HG03103 (cell line): Measurements from ENCODE around the gene GAB1.

Source experiments
- ATAC-seq: cut with Tn5 transposase; IDR thresholded peaks from one replicate; pipeline ENCODE4 v1.9.1; 2021; ENCODE audit warnings: low read depth; ENCODE audit not compliant: unreplicated experiment

GAB1 gene

GRCh38 chr4:143357161-143357845 lies 20.6 kb downstream of the GAB1 start:
- no peak for ATAC-seq

GRCh38 chr4:143358419-143358818 lies 21.7 kb downstream of the GAB1 start:
- no peak for ATAC-seq

DNA sequence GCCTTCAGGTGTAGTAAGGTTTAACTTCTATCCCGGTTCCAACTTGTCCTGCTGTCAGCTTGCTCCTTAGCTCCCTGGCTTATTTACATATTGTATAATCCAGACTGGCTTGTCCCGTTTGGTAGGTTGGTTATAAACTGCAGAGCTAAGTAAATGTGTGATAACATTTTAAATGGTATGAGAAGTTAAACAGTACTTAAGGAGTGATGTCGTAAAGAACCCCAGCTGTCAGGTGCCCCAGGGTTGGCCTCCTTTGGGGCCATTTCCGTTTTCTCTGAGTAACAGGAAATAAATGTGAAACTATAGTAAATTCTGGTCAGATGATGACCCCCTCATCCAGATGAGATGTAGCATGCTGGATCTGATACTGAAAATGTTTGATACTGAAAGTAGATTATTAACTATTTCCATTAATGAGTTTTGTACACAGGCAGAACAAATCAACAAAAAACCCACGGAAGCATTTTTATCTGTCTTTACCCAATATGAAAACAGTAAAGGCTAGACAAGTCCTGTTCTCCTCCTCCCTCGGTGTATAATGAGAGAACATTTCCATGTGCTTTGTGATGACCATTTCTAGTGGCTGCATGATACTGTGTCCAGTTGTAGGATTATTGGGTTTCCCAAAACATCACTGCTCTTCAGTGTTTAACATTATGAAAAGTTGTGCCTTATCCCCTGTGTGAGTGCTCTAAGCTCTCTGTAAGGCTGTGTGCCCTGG lies 22.4 kb downstream of the GAB1 start:
- ATAC-seq, result peak; percentile 91

- no peak for ATAC-seq
Measured at GRCh38 chr4:143359644-143360193, 23.0 kb downstream of the GAB1 start.

DNA sequence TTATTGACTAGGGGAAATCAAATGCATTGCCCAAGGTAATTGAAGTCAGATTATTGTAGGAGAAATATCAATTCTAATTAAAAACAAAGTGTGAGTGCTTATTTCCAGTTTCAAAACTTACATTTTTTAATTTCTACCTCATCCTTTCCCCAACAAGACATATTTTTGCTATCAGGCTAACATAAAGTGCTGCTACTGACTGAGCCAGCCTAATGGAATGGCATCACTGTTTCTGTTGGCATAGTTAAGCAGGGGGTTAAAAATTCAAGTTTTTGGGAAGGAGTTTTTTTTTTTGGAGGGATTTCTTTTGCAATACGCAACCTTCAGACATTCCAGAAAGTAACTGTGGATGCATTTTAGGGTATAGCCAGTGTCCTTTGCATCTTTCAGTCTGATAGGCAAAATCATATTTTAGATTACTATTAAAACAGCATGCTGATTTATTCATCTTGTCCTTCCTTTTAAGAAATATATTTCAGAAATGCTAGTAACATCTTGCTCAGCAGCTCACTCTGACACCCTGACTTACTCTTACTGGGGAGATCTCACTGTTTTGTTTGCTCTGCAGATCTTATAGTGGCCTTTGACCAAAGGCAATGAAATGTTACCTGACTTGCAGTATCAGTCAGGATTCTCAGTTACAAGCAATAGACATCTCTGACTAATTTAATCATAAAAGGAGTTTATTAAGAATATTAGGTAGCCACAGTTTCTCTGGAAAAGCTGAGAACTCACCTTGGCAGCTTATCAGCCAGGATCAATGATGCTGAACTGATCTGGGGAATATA lies 24.4 kb downstream of the GAB1 start:
- ATAC-seq, result no peak

DNA sequence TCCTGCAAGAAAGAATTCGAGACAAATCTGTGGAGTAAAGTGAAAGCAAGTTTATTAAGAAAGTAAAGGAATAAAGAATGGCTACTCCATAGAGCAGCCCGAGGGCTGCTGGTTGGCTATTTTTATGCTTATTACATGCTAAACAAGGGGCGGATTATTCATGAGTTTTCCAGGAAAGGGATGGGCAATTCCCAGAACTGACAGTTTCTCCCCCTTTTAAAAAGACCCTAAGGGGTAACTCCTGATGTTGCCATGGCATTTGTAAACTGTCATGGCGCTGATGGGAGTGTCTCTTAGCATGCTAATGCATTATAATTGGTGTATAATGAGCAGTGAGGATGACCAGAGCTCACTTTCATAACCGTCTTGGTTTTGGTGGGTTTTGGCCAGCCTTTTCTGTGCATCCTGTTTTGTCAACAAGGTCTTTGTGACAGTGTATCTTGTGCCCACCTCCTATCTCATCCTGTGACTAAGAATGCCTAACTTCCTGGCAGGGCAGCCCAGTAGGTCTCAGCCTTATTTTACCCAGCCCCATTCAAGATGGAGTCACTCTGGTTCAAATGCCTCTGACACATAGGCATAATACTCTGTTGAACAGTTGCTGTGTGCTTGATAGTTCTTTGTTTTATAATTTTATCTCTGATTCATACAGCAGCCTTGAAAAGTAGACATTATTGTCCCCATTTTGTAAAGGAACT lies 25.8 kb downstream of the GAB1 start:
- ATAC-seq, result no peak

DNA sequence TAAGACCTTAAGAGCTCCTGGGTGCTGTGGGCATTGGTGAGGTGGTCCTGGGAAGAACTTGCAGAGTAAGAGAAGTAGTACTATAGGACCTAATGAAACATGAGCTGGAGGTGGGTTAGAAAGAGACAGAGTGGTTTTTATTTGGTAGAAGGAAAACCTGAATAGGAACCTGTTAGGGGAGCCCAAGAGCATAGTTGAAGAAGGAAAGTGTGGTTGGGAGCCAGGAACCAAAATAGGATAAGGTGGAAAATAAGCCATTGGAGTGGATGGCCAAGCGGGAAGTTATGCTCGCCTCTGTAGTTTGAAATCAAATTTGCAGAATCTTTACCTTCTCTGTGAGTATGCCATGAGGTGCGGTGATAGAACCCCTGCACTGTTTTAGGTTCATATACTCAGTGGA lies 26.7 kb downstream of the GAB1 start:
- no peak for ATAC-seq

DNA sequence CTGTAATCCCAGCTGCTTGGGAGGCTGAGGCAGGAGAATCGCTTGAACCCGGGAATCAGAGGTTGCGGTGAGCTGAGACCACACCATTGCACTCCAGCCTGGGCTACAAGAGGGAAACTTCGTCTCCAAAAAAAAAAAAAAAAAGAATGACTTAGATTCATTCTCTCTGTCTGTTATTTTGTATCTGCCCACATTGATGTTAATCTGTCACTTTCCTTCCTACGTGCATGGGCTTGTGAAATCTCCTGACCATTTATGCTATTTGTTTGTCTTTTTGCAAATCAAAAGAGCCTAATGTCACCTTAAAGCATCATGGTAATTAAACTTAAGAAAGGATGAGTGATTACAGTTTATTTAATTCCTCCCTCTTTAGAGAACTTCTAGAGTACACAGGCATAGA lies 27.4 kb downstream of the GAB1 start:
- ATAC-seq, result no peak

GRCh38 chr4:143367863-143368262 lies 31.2 kb downstream of the GAB1 start:
- no peak for ATAC-seq

DNA sequence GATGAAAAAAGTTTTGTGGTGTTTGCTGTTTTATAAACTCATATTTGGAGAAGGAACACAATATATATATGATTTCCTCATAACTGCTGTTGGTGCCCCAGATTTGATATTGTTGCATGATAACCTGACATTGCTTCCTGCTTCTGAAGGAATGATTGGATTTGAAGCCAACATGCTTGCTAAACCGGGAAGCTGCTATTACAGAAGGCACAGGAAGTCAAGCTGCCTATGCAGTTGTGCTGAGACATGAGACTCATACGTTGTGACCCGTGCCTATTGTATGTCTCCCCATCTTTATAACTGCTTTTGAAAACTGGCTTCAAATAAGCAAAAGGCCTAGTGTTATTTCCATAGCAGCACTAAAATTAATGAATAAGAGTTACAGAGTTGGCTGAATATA lies 32.9 kb downstream of the GAB1 start:
- no peak for ATAC-seq

DNA sequence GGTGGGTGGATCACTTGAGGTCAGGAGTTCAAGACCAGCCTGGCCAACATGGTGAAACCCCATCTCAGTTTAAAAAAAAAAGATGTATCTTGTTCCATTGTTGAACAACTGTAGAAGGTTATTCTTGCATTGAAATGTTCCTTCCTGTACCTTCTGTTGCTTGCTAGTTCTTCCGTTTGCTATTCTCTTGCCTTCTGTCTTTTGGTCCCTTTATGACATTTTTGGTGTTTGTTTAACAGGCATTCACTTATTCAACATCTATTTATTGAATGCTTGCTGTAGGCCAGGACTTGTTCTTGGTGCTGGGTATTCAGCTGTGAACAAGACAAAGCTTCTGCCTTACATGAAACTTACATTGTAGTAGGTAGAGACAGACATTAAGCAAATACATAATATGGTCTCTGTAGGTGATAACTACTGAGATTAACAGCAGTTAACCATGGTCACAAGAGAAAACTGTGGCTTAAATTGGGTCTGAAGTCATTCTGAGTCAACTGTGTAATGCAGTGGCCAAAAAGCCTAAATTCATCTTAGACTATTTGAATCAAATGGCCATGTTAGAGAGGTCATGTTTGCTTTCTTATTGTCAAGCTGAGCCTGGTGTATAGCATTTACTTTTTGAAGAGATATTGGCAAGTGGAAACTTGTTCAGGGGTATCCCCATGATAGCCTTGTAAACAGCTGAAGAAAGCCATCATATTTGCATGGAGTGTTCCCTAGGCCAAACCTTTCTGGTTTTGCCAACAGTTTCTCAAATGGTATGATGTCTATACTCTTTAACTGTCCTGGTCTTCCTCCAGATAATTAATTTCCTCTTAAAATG lies 35.6 kb downstream of the GAB1 start:
- ATAC-seq, result peak; percentile 44

DNA sequence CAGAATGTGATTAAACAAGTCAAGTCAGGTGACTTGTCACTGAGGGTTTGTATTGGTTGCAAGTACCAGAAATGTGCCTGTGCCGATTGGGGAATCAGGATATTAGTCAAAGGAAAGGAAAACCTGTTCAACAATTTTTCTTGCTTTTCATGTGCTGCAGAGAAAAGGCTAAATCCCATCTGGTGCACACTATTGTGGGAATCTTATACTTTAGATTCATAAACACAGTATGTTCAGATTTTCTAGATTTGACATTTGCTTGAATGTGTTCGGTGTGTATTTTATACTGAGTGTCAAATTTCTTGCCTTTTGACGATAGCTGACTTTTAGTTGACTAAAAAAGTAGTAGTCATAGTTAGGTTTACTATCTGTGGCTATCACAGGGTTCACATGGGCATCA lies 37.6 kb downstream of the GAB1 start:
- no peak for ATAC-seq

DNA sequence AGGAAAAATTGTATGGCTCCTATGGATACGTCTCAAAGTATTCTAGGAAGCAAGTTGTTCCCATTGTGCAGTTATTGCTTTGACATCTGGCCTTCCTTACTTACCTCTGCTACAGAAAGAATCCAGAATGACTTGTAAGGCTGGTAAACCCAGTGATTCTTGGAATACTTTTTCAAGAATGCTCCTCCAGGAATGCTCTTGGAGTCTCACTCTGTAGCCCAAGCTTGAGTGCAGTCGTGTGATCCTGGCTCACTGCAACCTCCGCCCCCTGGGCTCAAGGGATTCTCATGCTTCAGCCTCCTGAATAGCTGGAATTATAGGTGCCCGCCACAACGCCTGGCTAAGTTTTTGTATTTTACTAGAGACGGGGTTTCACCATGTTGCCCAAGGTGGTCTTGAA lies 38.1 kb downstream of the GAB1 start:
- ATAC-seq, result no peak

- peak; percentile 41 for ATAC-seq
Measured at GRCh38 chr4:143375326-143376073, 38.8 kb downstream of the GAB1 start.

DNA sequence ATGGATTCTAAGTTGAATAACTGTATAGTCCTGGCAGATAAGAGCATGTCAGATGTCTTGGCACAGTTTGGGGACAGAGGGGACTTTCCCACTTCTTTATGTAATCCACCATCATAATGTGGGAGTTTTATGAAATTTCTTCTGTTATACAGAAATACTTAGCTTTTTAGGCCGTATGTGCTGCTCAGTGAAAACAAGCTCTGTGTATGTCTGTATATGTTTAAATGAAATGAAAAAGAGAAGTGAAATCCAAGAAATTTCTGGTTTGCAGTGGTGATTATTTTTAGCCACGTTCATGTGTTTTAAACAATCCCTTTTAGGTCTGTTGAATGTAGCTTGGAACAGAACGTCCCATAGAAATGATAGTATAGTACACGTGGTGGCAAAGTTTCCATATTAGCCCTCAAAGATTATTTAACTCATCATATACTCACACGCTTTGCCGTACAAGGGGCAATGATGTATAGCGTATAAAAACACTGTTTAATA lies 41.0 kb downstream of the GAB1 start:
- ATAC-seq, result peak; percentile 60

DNA sequence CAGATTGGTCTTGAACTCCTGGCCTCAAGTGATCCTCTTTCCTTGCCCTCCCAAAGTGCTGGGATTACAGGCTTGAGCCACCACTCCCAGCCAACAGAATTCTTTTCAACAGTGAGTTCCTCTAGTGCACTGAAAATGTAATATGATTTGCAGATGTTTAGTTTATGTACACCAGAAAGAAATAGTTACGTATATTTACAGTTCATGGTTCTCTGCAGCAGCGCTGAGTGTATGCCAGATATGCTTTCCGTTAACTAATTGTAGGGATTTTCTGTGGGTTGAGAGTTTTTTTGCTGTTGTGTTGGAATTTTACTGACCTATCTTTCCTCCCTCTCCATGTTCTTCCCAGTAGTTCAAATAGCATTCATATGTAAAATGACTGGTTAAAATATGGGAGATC lies 44.0 kb downstream of the GAB1 start:
- no peak for ATAC-seq

DNA sequence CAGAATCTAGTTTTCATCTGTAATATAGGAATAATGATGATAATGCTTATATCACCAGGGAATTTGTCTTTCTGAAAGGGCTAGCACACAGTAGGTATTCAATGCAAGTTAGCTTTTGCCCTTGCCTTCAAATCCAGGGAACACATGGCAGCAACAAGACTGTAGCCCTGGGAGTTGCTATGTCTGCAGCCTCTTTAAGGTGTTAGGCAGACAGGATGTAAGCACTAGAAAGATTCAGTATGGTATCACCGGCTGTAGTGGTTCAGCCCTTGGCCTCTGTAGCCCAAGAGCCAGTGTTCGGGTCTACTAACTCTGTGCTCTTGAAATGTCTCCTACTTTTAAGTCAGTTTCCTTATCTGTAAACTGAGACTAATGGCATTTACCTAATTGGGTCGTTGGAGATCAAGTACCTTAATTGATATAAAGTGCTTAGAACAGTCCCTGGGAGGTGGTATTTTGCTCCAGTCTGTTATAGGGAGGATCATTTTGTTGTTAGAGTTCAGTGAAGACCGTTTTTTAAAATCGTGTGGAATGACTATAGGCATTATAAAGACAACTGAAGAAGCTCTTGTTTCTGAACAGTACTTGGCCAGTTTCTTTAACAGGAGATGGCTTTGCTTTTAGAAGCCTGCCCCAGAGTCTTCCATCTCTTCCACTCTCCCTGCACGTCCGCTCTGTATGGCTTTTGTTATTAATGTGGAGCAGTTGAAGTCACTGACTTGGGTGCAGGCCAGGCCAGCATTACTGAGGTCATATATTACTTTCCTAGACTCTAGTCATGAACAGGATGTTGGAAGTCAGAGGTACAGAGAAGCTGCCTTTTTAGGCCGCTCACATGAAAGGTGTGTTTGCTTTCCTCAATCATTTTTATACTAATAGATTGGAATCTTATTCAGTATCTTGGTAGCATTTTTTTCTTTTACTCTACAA lies 44.8 kb downstream of the GAB1 start:
- peak; percentile 45 for ATAC-seq

GRCh38 chr4:143382596-143382995 lies 45.9 kb downstream of the GAB1 start:
- ATAC-seq, result no peak
